NCI-H446 treated with DMSO at 0.1 percent for 48 hours (cell line): ENCODE data around the gene KRT86.
"Not testable (repeated sequence)": the region's sequence is repeated elsewhere in the genome, so short reads cannot be mapped to it uniquely, and the experiment has no call there.

ENCODE experiments used
- DNase-seq: peaks from one replicate; lab custom pipeline; 2025; lab: John Stamatoyannopoulos, UW

KRT86 gene

GRCh38 chr12:52252175-52252615 lies 22.2 kb upstream of the KRT86 start:
- not testable (repeated sequence) for DNase-seq

- DNase-seq = no peak
Observed at GRCh38 chr12:52252728-52253343, 21.6 kb upstream of the KRT86 start.

DNA sequence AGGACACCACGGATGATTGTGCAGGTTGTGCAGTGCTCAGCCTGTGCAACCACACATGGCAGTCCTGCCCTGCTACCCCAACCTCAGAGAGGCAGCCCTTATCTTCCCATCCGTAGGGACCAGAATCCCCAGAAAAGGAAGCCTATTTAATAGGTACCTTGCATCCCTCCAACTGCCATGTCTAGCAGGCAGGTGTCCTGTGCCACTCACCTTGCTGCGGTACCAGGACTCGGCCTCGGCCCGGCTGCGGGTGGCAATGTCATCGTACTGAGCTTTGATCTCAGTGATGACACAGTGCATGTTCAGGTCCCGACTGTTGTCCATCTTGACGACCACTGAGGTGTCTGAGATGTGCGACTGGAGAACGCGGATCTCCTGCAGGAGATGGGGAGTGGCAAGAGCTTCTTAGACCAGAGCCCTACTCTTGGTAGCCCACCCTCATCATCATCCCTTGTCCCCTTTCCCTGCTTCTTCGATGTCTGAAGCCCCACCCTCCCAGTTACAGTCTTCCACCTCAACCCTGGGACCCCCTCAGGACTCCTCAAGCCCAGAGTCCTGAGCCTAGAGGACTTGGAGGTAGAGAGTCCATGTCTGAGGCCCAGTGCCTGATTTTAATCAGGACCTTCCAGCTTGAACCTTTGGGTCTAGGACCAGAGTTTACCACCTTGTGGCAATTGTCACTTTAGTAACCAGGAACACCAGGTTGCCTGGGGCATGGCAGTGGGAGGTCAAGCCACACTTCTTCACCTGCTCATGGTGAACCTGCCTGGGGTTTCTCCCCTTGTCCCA lies 20.9 kb upstream of the KRT86 start:
- no peak for DNase-seq

DNA sequence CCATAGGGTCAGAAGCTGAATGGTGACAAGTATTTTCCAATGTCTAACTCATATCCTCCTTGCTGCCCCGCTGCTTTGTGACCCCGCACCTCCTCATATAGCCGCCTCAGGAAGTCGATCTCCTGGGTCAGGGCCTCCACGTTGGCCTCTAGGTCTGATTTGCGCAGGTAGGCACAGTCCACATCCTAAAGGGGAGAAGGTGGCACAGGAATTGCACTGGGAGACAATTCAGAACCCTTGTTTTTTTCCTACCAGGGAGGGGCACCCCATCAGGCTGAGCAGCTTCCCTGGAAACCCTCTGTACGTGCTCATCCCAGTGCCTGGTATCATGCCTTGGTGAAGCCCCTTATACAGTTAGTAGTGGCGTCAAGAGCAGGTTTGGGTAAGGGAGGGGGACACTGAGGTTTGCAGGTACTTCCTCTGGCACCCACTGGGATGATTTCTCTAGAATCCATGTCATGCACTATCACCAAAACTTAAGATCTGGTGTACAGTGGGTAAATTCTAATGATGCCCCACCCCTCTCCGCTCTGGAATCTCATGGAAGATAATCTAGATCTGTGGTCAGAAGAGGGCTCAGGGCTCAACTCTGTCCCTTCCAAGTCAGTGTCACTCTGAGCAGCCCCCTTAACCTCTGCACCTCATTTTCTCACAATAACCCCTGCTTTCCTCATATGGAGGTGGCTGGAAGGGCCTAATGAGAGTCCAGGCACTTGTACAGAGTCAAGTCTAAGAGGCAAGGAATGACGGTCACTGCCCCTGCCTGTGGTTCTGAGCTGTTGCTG lies 20.1 kb upstream of the KRT86 start:
- DNase-seq = no peak

GRCh38 chr12:52254965-52255751 lies 19.3 kb upstream of the KRT86 start:
- no peak for DNase-seq

DNA sequence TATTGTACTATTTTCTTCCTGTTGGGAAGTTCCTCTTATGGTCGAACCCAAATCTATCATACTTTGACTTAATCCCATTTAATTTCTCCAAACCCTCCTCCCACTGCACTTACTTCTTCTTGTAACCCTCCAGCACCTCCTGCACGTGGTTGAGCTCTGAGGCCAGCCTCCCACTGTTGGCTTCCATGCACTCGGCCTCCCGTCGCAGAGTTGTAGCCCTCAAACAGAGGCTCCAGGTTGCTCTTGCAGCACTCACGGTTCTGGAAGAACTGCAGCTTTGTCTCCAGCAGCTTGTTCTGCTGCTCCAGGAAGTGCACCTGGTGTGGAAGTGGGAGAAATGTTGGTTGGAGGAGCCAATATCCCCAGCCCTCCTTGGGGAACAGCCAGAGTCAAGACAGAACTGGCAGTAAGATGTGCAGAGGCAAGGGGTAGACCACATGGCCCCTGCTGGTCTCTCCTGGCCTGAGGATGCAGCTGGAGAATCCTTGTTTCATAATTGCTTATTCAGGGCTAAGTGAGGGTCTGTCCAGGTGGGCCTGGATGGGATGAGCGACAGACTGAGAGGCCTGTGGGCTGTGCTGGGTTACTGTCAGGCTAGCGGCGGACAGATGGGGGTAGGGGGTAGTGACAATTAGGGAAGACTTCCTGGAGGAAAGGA lies 18.4 kb upstream of the KRT86 start:
- no peak for DNase-seq

- no peak for DNase-seq
Observed at GRCh38 chr12:52256584-52256935, 17.9 kb upstream of the KRT86 start.

DNA sequence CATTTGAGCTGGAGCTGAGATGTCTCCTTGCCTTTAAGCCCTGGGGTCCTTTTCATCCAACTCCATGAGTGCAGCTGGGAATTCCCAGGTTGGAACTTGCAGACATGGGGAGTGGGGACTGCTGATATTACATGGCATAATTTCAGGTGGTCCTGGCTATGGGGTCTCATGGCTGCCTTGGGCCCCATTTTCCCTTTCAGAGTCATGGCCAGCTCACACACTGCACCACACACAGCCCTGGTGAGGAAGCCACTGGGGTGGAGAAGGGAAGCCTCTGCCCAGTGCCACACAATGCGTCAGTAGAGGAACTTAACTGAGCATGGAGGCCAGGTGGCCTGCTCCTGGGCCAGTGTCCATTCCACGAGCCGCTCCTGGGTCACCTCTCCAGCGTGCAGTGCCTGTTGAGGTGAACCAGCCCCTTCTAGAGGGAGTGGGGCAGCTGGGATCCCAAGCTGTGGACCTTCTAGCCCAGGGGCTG lies 17.3 kb upstream of the KRT86 start:
- no peak for DNase-seq

- DNase-seq = not testable (repeated sequence)
Observed at GRCh38 chr12:52257922-52258321, 16.5 kb upstream of the KRT86 start.

- DNase-seq = no peak
Observed at GRCh38 chr12:52258335-52258901, 16.0 kb upstream of the KRT86 start.

- DNase-seq = no peak
Observed at GRCh38 chr12:52259657-52260243, 14.7 kb upstream of the KRT86 start.

DNA sequence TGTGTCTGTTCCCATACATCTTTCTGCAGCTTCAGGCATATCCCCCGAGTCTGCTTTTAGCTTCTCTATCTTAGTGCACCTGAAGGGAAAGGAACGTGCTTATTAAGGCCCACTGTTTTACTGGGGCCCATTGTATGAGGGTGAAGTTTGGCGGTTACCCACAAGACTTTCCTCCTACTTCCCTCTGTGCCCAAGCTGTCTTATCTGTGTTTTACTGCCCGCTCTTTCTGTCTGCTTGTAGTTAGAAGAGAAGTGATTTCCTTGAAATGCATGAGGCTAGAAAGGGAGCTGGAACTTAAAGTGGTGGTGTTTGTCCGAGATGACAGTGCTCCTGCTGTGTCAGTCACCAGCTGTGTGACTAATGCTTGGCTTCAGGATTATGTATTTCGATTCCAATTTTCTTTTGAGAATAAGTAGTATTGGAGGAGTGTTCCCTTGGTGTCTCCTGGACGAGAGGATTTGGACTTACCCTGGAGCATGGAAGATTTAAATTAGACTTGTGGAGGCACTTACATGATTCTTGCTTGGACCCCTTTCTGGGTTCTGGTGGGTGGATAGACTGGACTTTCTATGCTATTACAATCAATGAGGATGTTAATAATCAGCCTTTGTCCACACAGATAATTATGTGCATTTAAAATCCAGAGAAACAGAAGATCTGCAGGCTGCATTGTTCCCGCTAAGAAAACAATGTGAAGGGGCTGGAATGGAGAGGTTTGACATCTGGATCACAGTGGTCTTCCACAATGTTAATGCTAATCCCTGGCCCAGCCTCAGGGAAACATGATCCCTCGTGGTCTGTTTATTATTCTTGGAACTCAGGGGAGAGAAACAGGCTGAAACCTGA lies 13.9 kb upstream of the KRT86 start:
- DNase-seq = no peak

DNA sequence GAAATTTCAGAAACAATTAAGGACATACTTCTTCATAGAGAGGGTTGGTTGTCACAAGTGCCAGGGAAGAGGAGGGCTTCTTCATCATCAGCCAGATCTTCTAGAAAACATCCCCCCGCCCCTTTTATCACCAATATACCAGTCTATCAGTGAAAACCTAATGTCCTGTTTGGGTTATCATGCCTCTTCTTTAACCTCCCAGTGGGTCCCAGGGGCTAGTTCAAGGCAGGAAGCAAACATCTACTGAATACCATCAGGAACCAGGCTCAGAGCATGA lies 13.3 kb upstream of the KRT86 start:
- DNase-seq = no peak

- no peak for DNase-seq
Observed at GRCh38 chr12:52262286-52262685, 12.2 kb upstream of the KRT86 start.

GRCh38 chr12:52263761-52264434 lies 10.5 kb upstream of the KRT86 start:
- no peak for DNase-seq

GRCh38 chr12:52264435-52264825 lies 10.0 kb upstream of the KRT86 start:
- DNase-seq = no peak

DNA sequence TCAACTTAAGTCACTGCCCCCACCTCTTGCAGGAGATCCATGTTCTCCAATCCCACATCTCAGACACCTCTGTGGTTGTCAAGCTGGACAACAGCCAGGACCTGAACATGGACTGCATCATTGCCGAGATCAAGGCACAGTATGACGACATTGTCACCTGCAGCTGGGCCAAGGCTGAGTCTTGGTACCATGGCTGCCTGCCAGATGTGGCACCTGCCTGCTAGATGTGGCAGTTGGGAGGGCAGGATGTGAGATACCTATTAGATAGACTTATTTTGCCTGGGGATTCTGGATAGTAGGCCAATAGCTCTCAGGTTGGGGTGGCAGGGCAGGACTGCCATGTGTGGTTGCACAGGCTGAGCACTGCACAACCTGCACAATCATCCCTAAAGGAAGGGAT lies 7.9 kb upstream of the KRT86 start:
- no peak for DNase-seq

GRCh38 chr12:52267266-52267665 lies 7.2 kb upstream of the KRT86 start:
- no peak for DNase-seq

DNA sequence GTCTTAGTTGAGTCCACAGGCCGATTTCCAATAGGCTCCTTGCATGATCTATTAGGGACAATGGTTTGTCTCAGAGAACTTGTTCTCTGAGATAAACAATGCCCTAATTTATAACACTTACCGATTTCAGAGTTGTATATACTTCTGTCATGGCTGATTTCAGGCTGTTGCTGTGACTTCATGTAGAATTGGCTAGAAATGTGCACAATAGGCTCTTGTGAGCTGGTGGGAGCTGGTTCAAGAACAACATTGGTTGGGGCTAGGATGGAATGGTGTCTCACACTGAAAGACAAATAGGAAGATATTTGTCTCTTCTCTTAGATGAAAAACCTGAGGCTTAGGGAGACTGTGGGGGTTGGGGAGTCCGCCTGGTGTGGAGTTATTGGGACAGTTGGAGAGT lies 6.7 kb upstream of the KRT86 start:
- DNase-seq = no peak

DNA sequence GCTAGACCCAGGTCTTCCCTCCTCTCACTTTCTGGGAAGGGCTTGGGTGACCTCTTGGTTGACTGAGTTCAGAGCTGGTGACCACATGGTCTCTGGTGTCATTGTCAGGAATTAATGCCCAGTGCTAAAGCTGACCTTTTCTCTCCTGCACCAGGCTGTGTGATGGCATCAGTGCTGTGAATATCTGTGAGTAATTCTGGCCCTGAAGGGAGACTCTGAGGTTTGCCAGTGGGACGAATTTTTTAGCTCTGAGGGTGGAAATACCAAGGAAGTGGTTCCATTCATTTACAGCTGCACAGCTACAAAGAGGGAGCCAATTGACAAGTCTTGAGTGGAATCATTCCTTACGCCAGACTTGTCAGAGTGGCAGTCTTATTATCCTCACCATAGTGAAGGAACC lies 6.2 kb upstream of the KRT86 start:
- DNase-seq = no peak
